ENCODE measurements around the gene DPYSL5. TPM values are rescaled to one million over a fixed set of nuclear protein-coding genes. Genes with fewer than 3 reads are reported as not detected.

DPYSL5 gene
- polyA plus RNA-seq, 3 donors = not detected

- no peak overlapping the region for H3K9ac ChIP-seq (ENCODE audit: insufficient read depth, low read length, poor library complexity, severe bottlenecking)
- Mint-ChIP-seq H3K4me3 (peak overlapping the region in 1 of 2 donors; percentile 9), H3K36me3 (no peaks in the 10 kb centered on the region), H3K9me3 (peaks cover 0 to 3% (median 0%) of the 10 kb centered on the region in 7 donors), H3K27me3 (ENCODE audit: low read depth in 3 of 3) (peaks cover 22 to 29% (median 23%) of the 10 kb centered on the region in 3 donors), H3K27ac (no peak overlapping the region), H3K4me1 (peaks cover 12% of the 10 kb centered on the region)
- WGBS (ENCODE audit: insufficient coverage) = no CpG with 5 or more reads among the region's 3 CpGs
- no peak overlapping the region for H3K27ac ChIP-seq (ENCODE audit: low read depth in 1 of 2, low read length in 2 of 2)
- H4K20me1 ChIP-seq (ENCODE audit: insufficient read depth, low read length) = no peaks in the 10 kb centered on the region
- H3K4me3 ChIP-seq (replicated peaks in 1 of 3; ENCODE audit: low read depth in 2 of 3, low read length in 3 of 3) = no peak overlapping the region
- H3K4me2 ChIP-seq (replicated peaks; ENCODE audit: extremely low read depth, low read length, poor library complexity, severe bottlenecking) = no peak overlapping the region
- no peaks in the 10 kb centered on the region for H3K79me2 ChIP-seq (ENCODE audit: insufficient read depth, low read length)
- no peak overlapping the region for H2AFZ ChIP-seq (ENCODE audit: insufficient read depth, low read depth, low read length, poor library complexity, severe bottlenecking)
- no peak for TF ChIP-seq CTCF (IDR thresholded peaks at IDR 0.05)
- H3K27me3 ChIP-seq (ENCODE audit: control insufficient read depth in 2 of 2, insufficient read depth in 2 of 2, low read length in 2 of 2) = peaks cover 0 to 13% of the 10 kb centered on the region in 2 donors
- no peaks in the 10 kb centered on the region for H3K9me3 ChIP-seq (replicated peaks in 1 of 2; ENCODE audit: control insufficient read depth in 1 of 2, insufficient read depth in 1 of 2, low read length in 2 of 2)
- H3K4me1 ChIP-seq (ENCODE audit: control insufficient read depth in 1 of 2, insufficient read depth in 2 of 2, low read length in 2 of 2) = peaks cover 8 to 13% of the 10 kb centered on the region in 2 donors
- no peaks in the 10 kb centered on the region for H3K36me3 ChIP-seq (replicated peaks in 1 of 2; ENCODE audit: control insufficient read depth in 1 of 2, insufficient read depth in 2 of 2, low read length in 2 of 2)
- intact Hi-C loops (cut with micrococcal nuclease) = no loop called here
- DNase-seq = no peak
Observed at GRCh38 chr2:26957534-26957933, 109.6 kb downstream of the DPYSL5 start.

GRCh38 chr2:26959331-26959730 is 111.4 kb downstream of the DPYSL5 start:
- no peak overlapping the region for H3K4me3 ChIP-seq (replicated peaks in 1 of 3; ENCODE audit: low read depth in 2 of 3, low read length in 3 of 3)
- Mint-ChIP-seq H3K4me3 (no peak overlapping the region), H3K27ac (peak overlapping the region in 1 of 7 donors; percentile 26), H3K4me1 (peaks cover 12% of the 10 kb centered on the region), H3K27me3 (ENCODE audit: low read depth in 3 of 3) (peaks cover 20 to 27% (median 25%) of the 10 kb centered on the region in 3 donors), H3K36me3 (no peaks in the 10 kb centered on the region), H3K9me3 (peaks cover 0 to 3% (median 0%) of the 10 kb centered on the region in 7 donors)
- WGBS (ENCODE audit: insufficient coverage) = 53% methylated on average over 2 of the region's 2 CpGs
- H3K4me1 ChIP-seq (ENCODE audit: control insufficient read depth in 1 of 2, insufficient read depth in 2 of 2, low read length in 2 of 2) = peaks cover 8 to 13% of the 10 kb centered on the region in 2 donors
- H2AFZ ChIP-seq (ENCODE audit: insufficient read depth, low read depth, low read length, poor library complexity, severe bottlenecking) = peak overlapping the region; percentile 7
- intact Hi-C loops (cut with micrococcal nuclease) = no loop called here
- H4K20me1 ChIP-seq (ENCODE audit: insufficient read depth, low read length) = no peaks in the 10 kb centered on the region
- no peaks in the 10 kb centered on the region for H3K36me3 ChIP-seq (replicated peaks in 1 of 2; ENCODE audit: control insufficient read depth in 1 of 2, insufficient read depth in 2 of 2, low read length in 2 of 2)
- TF ChIP-seq CTCF (IDR thresholded peaks at IDR 0.05) = no peak
- DNase-seq = peak; percentile 21 to 49 (median 45)
- peaks cover 0 to 9% of the 10 kb centered on the region in 2 donors for H3K27me3 ChIP-seq (ENCODE audit: control insufficient read depth in 2 of 2, insufficient read depth in 2 of 2, low read length in 2 of 2)
- no peak overlapping the region for H3K27ac ChIP-seq (ENCODE audit: low read depth in 1 of 2, low read length in 2 of 2)
- H3K79me2 ChIP-seq (ENCODE audit: insufficient read depth, low read length) = no peaks in the 10 kb centered on the region
- H3K9ac ChIP-seq (ENCODE audit: insufficient read depth, low read length, poor library complexity, severe bottlenecking) = no peak overlapping the region
- H3K9me3 ChIP-seq (replicated peaks in 1 of 2; ENCODE audit: control insufficient read depth in 1 of 2, insufficient read depth in 1 of 2, low read length in 2 of 2) = no peaks in the 10 kb centered on the region
- H3K4me2 ChIP-seq (replicated peaks; ENCODE audit: extremely low read depth, low read length, poor library complexity, severe bottlenecking) = no peak overlapping the region

Measured in CD14-positive monocyte (primary cell).